ENCODE results near the gene CD302. TPM values are rescaled to one million over a fixed set of nuclear protein-coding genes. Genes with fewer than 3 reads are reported as not detected.
"Not testable (repeated sequence)": the region's sequence is repeated elsewhere in the genome, so short reads cannot be mapped to it uniquely, and the experiment has no call there.

CD302 gene
- total RNA-seq, 1 donor from 2014 or later: 1.1 TPM

GRCh38 chr2:159790323-159790722, 7.7 kb downstream of the CD302 start:
- H3K79me2 ChIP-seq (ENCODE audit: low read depth): no peaks in the 10 kb centered on the region
- no peak overlapping the region for H3K9ac ChIP-seq
- H3K36me3 ChIP-seq: no peaks in the 10 kb centered on the region
- H3K4me1 ChIP-seq: no peaks in the 10 kb centered on the region
- Mint-ChIP-seq H3K4me1 (peaks cover under 1% of the 10 kb centered on the region), H3K27me3 (ENCODE audit: insufficient read depth, low read depth) (peaks cover 4% of the 10 kb centered on the region), H3K4me3 (no peak overlapping the region), H3K27ac (no peak overlapping the region), H3K9me3 (no peaks in the 10 kb centered on the region), H3K36me3 (no peaks in the 10 kb centered on the region)
- no peaks in the 10 kb centered on the region for H3F3A ChIP-seq (ENCODE audit: low read depth)
- no peak overlapping the region for H3K27ac ChIP-seq
- no peaks in the 10 kb centered on the region for H3K9me3 ChIP-seq (ENCODE audit: low read depth)
- no peak for TF ChIP-seq EZH2 (IDR thresholded peaks at IDR 0.05)
- TF ChIP-seq CTCF (IDR thresholded peaks at IDR 0.05): no peak
- no peak for TF ChIP-seq EZH2phosphoT487 (IDR thresholded peaks at IDR 0.05)
- no peak for DNase-seq (ENCODE audit: low spot score)
- H4K20me1 ChIP-seq (ENCODE audit: low read depth): no peaks in the 10 kb centered on the region
- H2AFZ ChIP-seq (replicated peaks): no peak overlapping the region
- no peak overlapping the region for H3K4me2 ChIP-seq
- no peak overlapping the region for H3K4me3 ChIP-seq
- peaks cover 3% of the 10 kb centered on the region for H3K27me3 ChIP-seq

GRCh38 chr2:159788253-159788652, 9.8 kb downstream of the CD302 start:
- H3K9me3 ChIP-seq (ENCODE audit: low read depth): no peaks in the 10 kb centered on the region
- H3K4me3 ChIP-seq: no peak overlapping the region
- H3K4me1 ChIP-seq: no peaks in the 10 kb centered on the region
- no peak overlapping the region for H3K9ac ChIP-seq
- Mint-ChIP-seq H3K27ac (no peak overlapping the region), H3K4me3 (no peak overlapping the region), H3K4me1 (peaks cover 3% of the 10 kb centered on the region), H3K36me3 (no peaks in the 10 kb centered on the region), H3K9me3 (no peaks in the 10 kb centered on the region), H3K27me3 (ENCODE audit: insufficient read depth, low read depth) (peaks cover 2% of the 10 kb centered on the region)
- no peak for DNase-seq (ENCODE audit: low spot score)
- H4K20me1 ChIP-seq (ENCODE audit: low read depth): no peaks in the 10 kb centered on the region
- H3K27me3 ChIP-seq: no peaks in the 10 kb centered on the region
- no peak overlapping the region for H3K4me2 ChIP-seq
- H3K79me2 ChIP-seq (ENCODE audit: low read depth): no peaks in the 10 kb centered on the region
- no peak overlapping the region for H2AFZ ChIP-seq (replicated peaks)
- no peaks in the 10 kb centered on the region for H3K36me3 ChIP-seq
- H3K27ac ChIP-seq: no peak overlapping the region
- H3F3A ChIP-seq (ENCODE audit: low read depth): no peaks in the 10 kb centered on the region
- TF ChIP-seq EZH2 (IDR thresholded peaks at IDR 0.05): no peak
- TF ChIP-seq CTCF (IDR thresholded peaks at IDR 0.05): no peak

- not testable (repeated sequence) for H3K27ac ChIP-seq; H3K9me3 ChIP-seq (ENCODE audit: low read depth); H3K9me3 Mint-ChIP-seq; DNase-seq (ENCODE audit: low spot score); H3K4me3 ChIP-seq; H3K36me3 ChIP-seq; H3K27me3 ChIP-seq; H3K4me1 Mint-ChIP-seq; H3K79me2 ChIP-seq (ENCODE audit: low read depth); H3K36me3 Mint-ChIP-seq; H3K4me3 Mint-ChIP-seq; H3K4me1 ChIP-seq; H4K20me1 ChIP-seq (ENCODE audit: low read depth); H3K9ac ChIP-seq; H3K27me3 Mint-ChIP-seq (ENCODE audit: insufficient read depth, low read depth); H2AFZ ChIP-seq (replicated peaks); H3K4me2 ChIP-seq; H3K27ac Mint-ChIP-seq; H3F3A ChIP-seq (ENCODE audit: low read depth)
Observed at GRCh38 chr2:159787647-159788046, 10.4 kb downstream of the CD302 start.

- Mint-ChIP-seq H3K4me1 (peaks cover 3% of the 10 kb centered on the region), H3K27me3 (ENCODE audit: insufficient read depth, low read depth) (peaks cover 2% of the 10 kb centered on the region), H3K9me3 (no peaks in the 10 kb centered on the region), H3K27ac (no peak overlapping the region), H3K4me3 (no peak overlapping the region), H3K36me3 (no peaks in the 10 kb centered on the region)
- Histone ChIP-seq H3K9ac (no peak overlapping the region), H3K9me3 (ENCODE audit: low read depth) (no peaks in the 10 kb centered on the region), H2AFZ (replicated peaks) (no peak overlapping the region), H3K4me3 (no peak overlapping the region), H3K36me3 (no peaks in the 10 kb centered on the region), H3K4me1 (no peaks in the 10 kb centered on the region), H3F3A (ENCODE audit: low read depth) (no peaks in the 10 kb centered on the region), H3K27ac (no peak overlapping the region), H3K4me2 (no peak overlapping the region), H3K27me3 (no peaks in the 10 kb centered on the region), H4K20me1 (ENCODE audit: low read depth) (no peaks in the 10 kb centered on the region), H3K79me2 (ENCODE audit: low read depth) (no peaks in the 10 kb centered on the region)
- TF ChIP-seq CTCF (IDR thresholded peaks at IDR 0.05) (no peak), EZH2 (IDR thresholded peaks at IDR 0.05) (no peak), EZH2phosphoT487 (IDR thresholded peaks at IDR 0.05) (no peak)
- no peak for DNase-seq (ENCODE audit: low spot score)
Observed at GRCh38 chr2:159786938-159787337, 11.1 kb downstream of the CD302 start.
